ENCODE results near the gene GRIN2B. TPM values are rescaled to one million over a fixed set of nuclear protein-coding genes. Genes with fewer than 3 reads are reported as not detected.

Gene GRIN2B
- total and polyA plus RNA-seq, 9 of the 15 experiments (the other 6 are each of a cell fraction or from before 2014, with no cell fraction given): not detected

- BruUV-seq (replicated peaks): no TSS peak
- CTCF ChIA-PET (ENCODE audit: low intra/inter-chr PET ratio): no interaction called here
- in situ Hi-C loops (cut with MboI): no loop called here
- no peaks in the 10 kb centered on the region for H3K4me1 ChIP-seq (replicated peaks in 1 of 2; ENCODE audit: control insufficient read depth in 2 of 2, insufficient read depth in 2 of 2, low read length in 2 of 2)
- no peak overlapping the region for H3K27ac ChIP-seq (ENCODE audit: extremely low read depth, low read depth, low read length)
- H3K9me3 ChIP-seq (replicated peaks; ENCODE audit: control insufficient read depth, insufficient read depth, low read depth, low read length): no peaks in the 10 kb centered on the region
- DNase-seq (ENCODE audit: extremely low read depth in 1 of 4, low spot score in 3 of 4) (no peak), ATAC-seq (no peak), FAIRE-seq (no peak)
- WGBS (ENCODE audit: insufficient coverage, low coverage, missing lambda C conversion rate): 0% methylated on average over 3 of the region's 4 CpGs
- intact Hi-C loops (cut with micrococcal nuclease): loop anchor here (10.0 kb wide), 1 partner anchor 194 kb away; no protein-coding TSS in a partner anchor
- no peaks in the 10 kb centered on the region for H3K79me2 ChIP-seq (ENCODE audit: control insufficient read depth, insufficient read depth, low read length)
- no peaks in the 10 kb centered on the region for H3K27me3 ChIP-seq (ENCODE audit: control insufficient read depth in 2 of 2, insufficient read depth in 2 of 2, low read length in 2 of 2)
- no peaks in the 10 kb centered on the region for H3K9me1 ChIP-seq (ENCODE audit: control insufficient read depth, insufficient read depth, low read length)
- H3K4me2 ChIP-seq (ENCODE audit: insufficient read depth, low read length): no peak overlapping the region
- POLR2A ChIA-PET: interaction anchor here (0.6 to 1.1 kb wide), 2 partner anchors 84 to 201 kb away, joined by 3 read pairs; no protein-coding TSS in a partner anchor
- no peaks in the 10 kb centered on the region for H3K36me3 ChIP-seq (ENCODE audit: control insufficient read depth, insufficient read depth, low read length)
- H2AFZ ChIP-seq (ENCODE audit: low read depth, low read length): no peak overlapping the region
- H3K9ac ChIP-seq (ENCODE audit: insufficient read depth in 1 of 2, low read depth in 2 of 2, low read length in 2 of 2): no peak overlapping the region
- no peaks in the 10 kb centered on the region for H4K20me1 ChIP-seq (replicated peaks; ENCODE audit: control insufficient read depth, insufficient read depth, low read length)
- no peak overlapping the region for H3K4me3 ChIP-seq
- no peak for TF ChIP-seq ZBTB8A (IDR thresholded peaks at IDR 0.05; ENCODE audit: partially characterized antibody)
- TF ChIP-seq HEY1 (CRISPR knock-in tag; IDR thresholded peaks at IDR 0.05; ENCODE audit: borderline replicate concordance): no peak
- no peak for TF ChIP-seq ARID4B (CRISPR knock-in tag; IDR thresholded peaks at IDR 0.05)
- TF ChIP-seq BMI1 (IDR thresholded peaks at IDR 0.05; ENCODE audit: low read length): no peak
- no peak for TF ChIP-seq RBM14 (IDR thresholded peaks at IDR 0.05; ENCODE audit: borderline replicate concordance, insufficient read depth, low read depth, low read length)
- no peak for TF ChIP-seq PCBP2 (IDR thresholded peaks at IDR 0.05; ENCODE audit: low read depth, low read length, poor library complexity, severe bottlenecking)
- TF ChIP-seq RBBP5 (IDR thresholded peaks at IDR 0.05; ENCODE audit: borderline replicate concordance, insufficient read depth, low read length, poor library complexity, severe bottlenecking): no peak
- no peak for TF ChIP-seq DDX20 (tag; IDR thresholded peaks at IDR 0.05; ENCODE audit: low read depth)
- TF ChIP-seq GTF2B (IDR thresholded peaks at IDR 0.05; ENCODE audit: extremely low read depth, insufficient read length): no peak
- TF ChIP-seq GTF3C2 (IDR thresholded peaks at IDR 0.05; ENCODE audit: borderline replicate concordance, extremely low read depth, insufficient read length): no peak
- TF ChIP-seq U2AF1 (optimal IDR thresholded peaks at IDR 0.05; ENCODE audit: low read depth, low read length): no peak
- TF ChIP-seq KLF13 (tag; IDR thresholded peaks at IDR 0.05; ENCODE audit: borderline replicate concordance, low read depth): no peak
- no peak for TF ChIP-seq IRF2 (CRISPR knock-in tag; IDR thresholded peaks at IDR 0.05)
- no peak for TF ChIP-seq HNRNPK (IDR thresholded peaks at IDR 0.05; ENCODE audit: low read depth, low read length, poor library complexity, severe bottlenecking)
Measured at GRCh38 chr12:13970803-13971202, 10.6 kb downstream of the GRIN2B start.
